GM10266 (cell line): ENCODE measurements around the gene GMDS.

Experiments used
- DNase-seq: peaks from one replicate; pipeline ENCODE4 v3.0.0; 2012; ENCODE audit errors: extremely low spot score
- TF ChIP-seq, protein P1 (sequence below): IDR thresholded peaks from 2 replicates; pipeline ENCODE4 v1.5.1; 2012; ENCODE audit warnings: mild to moderate bottlenecking, low read depth; ENCODE audit not compliant: control insufficient read depth, insufficient read depth; ENCODE audit errors: missing control alignments

GMDS gene

DNA sequence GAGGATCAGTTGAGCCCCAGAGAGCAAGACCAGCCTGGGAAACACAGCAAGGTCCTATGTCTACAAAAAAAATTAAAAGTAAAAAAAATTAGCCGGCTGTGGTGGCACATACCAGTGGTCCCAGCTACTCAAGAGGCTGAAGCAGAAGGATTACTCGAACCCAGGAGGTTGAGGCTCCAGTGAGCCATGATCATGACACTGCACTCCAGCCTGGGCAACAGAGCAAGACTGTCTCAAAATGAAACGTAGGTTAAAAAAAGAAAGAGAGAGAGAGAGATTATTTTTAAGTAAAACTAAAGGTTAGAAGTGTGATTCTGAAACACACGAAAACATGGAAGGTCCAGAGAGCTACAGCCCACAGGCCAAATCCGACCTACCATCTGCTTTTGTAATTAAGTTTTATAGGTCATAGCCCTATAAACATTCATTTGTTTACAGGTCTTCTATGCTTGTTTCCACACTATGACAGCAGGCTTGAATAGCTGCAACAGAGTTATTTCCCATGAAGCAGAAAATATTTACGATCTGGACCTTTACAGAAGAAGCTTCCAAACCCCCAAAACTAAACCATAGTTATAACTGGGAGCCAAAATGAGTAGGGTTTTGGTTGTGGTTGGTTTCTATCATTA lies 279.7 kb downstream of the GMDS start:
- no peak for DNase-seq
- TF ChIP-seq, protein P1, sequence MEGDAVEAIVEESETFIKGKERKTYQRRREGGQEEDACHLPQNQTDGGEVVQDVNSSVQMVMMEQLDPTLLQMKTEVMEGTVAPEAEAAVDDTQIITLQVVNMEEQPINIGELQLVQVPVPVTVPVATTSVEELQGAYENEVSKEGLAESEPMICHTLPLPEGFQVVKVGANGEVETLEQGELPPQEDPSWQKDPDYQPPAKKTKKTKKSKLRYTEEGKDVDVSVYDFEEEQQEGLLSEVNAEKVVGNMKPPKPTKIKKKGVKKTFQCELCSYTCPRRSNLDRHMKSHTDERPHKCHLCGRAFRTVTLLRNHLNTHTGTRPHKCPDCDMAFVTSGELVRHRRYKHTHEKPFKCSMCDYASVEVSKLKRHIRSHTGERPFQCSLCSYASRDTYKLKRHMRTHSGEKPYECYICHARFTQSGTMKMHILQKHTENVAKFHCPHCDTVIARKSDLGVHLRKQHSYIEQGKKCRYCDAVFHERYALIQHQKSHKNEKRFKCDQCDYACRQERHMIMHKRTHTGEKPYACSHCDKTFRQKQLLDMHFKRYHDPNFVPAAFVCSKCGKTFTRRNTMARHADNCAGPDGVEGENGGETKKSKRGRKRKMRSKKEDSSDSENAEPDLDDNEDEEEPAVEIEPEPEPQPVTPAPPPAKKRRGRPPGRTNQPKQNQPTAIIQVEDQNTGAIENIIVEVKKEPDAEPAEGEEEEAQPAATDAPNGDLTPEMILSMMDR, result no peak

DNA sequence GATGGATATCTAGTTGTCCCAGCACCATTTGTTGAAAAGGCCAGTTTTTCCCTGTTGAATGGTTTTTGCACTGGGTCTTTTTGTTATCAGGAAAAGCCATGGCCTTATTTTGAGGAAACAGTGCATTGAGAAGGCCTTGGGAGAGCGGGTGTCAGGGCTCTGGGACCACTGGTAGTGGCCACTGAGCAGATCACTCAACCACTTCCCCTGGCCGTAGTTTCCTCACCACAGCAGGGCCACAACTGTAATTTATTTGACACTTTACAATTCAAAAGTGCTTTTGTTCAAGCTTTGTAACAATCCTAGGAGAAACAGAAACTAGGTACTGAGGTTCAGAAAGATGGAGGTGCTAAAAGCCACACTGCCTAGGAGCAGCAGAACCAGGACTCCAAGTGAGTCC lies 281.8 kb downstream of the GMDS start:
- DNase-seq, result no peak
- TF ChIP-seq, protein P1, result no peak

DNA sequence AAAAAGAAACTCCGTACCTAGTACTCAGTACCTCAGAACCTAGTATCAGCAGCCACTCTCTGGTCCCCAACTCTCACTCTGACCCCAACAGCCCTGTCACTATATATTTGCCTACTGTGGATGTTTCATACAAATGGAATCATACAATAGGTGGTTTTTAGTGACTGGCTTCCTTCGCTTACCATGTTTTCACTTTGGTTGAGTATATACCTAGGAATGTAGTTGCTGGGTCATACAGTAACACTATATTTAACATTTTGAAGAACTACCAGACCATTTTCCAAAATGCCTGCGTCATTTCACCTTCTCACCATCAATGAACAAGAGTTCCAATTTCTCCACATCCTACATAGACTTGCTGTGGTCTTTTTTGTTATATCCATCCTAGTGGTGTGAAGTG lies 283.2 kb downstream of the GMDS start:
- DNase-seq, result no peak
- TF ChIP-seq, protein P1, result no peak

DNA sequence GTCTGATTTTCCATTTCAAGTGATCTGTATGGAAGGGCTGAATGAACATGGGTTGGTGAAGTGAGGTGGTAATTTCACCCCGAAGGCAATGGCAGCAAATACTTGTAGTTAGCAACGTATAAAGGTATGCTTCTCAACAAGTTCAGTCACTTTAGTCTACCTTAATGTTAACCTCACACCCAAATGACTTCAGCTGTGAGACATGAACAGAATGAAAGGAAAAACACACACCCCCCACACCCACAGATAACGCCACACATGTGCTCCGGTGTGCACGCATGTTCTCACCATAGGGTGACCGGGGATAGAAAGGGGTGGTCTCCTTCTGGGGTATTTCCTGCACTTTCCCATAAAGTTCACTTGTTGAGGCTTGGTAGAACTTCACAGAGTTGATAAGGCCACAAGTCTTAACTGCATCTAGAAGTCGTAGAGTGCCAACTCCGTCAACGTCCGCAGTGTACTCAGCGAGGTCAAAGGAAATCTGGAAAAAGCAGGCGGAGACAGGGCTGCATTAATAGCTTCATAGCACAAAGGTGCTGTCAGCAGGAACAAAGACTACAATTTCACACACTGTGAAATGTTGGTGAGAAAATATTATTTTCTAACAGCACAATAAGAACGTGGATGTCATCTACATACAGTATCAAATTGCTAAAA lies 284.8 kb downstream of the GMDS start:
- TF ChIP-seq, protein P1, result no peak

DNA sequence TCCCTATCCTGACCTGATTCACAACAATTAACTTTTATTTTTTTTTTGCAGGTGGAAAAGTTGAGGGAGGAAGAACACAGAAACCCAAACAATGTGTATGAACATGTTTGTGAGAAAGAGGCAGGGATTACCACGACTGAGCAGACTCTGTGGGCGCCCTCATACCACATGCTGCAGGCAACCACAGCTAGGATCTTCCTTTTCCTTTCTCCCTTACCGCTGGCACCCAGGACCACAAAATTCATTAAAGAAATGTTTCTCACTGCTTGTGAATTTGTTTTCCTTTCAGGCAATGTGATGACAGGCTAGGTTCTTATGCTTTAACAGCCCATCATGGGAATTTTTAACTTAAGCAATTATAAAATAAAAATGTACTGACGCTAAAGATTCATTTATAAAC lies 287.1 kb downstream of the GMDS start:
- TF ChIP-seq, protein P1, result no peak

More for the DNA sequence above, 284.8 kb downstream of the GMDS start:
- DNase-seq, result no peak

DNA sequence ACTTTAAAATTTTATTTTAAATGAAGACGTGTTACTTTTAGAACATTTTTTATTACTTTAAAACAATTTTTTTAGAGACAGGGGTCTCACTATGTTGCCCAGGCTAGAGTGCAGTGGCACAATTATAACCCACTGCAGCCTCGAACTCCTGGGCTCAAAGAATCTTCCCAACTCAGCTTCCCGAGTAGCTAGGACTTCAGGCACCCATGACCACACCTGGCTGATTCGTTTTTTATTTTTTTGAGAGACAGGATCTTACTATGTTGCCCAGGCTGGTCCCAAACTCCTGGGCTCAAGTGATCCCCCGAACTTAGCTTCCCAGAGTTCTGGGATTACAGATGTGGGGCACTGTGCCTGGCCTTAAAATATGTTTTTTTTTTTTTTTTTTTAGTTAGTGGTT lies 287.7 kb downstream of the GMDS start:
- DNase-seq, result no peak
- TF ChIP-seq, protein P1, result no peak

More for the DNA sequence above, 287.1 kb downstream of the GMDS start:
- DNase-seq, result no peak

DNA sequence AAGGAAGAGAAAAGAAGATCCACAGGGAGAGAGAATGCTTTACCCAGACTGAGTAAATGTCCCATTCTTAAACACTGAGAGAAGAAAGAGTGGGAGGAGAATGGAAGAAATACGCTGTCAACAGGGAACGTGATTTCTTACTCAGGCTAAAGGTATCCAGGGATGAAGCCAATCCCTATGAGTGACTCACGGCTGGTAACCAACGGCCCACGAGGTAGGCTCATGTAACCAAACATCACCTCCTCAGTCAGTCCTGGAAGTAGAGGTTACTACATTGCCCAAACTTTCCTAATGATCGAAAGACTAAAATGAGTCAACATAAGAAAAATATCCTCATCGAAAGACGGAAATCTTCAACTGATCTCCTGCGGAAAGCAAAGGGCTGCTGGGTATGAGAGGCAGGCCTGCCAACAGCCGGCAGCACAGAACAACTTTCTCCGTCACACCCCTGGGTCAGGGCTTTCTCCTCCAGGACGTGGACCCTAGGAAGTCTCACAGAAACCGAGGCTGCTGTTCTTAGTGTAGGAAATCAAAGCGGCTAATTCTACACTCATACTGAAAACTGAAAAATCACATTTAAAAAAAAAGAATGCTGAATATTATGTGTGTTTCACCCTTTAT lies 292.6 kb downstream of the GMDS start:
- TF ChIP-seq, protein P1, result no peak
- DNase-seq, result no peak
